ENCODE measurements around the gene ITPR2.

- TF ChIP-seq, protein P1, sequence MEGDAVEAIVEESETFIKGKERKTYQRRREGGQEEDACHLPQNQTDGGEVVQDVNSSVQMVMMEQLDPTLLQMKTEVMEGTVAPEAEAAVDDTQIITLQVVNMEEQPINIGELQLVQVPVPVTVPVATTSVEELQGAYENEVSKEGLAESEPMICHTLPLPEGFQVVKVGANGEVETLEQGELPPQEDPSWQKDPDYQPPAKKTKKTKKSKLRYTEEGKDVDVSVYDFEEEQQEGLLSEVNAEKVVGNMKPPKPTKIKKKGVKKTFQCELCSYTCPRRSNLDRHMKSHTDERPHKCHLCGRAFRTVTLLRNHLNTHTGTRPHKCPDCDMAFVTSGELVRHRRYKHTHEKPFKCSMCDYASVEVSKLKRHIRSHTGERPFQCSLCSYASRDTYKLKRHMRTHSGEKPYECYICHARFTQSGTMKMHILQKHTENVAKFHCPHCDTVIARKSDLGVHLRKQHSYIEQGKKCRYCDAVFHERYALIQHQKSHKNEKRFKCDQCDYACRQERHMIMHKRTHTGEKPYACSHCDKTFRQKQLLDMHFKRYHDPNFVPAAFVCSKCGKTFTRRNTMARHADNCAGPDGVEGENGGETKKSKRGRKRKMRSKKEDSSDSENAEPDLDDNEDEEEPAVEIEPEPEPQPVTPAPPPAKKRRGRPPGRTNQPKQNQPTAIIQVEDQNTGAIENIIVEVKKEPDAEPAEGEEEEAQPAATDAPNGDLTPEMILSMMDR (conservative IDR thresholded peaks at IDR 0.05; ENCODE audit: low read length), result no peak
- TF ChIP-seq EZH2phosphoT487 (IDR thresholded peaks at IDR 0.05; ENCODE audit: borderline replicate concordance), result no peak
Measured at GRCh38 chr12:26471560-26471959, 361.4 kb downstream of the ITPR2 start.

Data from Loucy (cell line).